GM23338 (cell line): ENCODE measurements around the gene ATXN2.

Source experiments
- CREB1 ChIP-seq: fragments of 250-450 bp; sonication (Bioruptor Pico); IDR thresholded peaks from 2 replicates; pipeline ENCODE4 v1.5.0; 2020; ENCODE audit warnings: low read depth, mild to moderate bottlenecking, moderate library complexity
- CTCF ChIP-seq, 2 experiments: fragments of 200-600 bp in 1 of 2; sonication (generic) in 1 of 2; conservative IDR thresholded peaks; 2 replicates each; pipeline versions ENCODE4 v1.5.1 to v1.6.1; 2016 to 2017; ENCODE audit warnings: antibody characterized with exemption in 2 of 2, low read depth in 2 of 2, mild to moderate bottlenecking in 2 of 2, moderate library complexity in 1 of 2

DNA sequence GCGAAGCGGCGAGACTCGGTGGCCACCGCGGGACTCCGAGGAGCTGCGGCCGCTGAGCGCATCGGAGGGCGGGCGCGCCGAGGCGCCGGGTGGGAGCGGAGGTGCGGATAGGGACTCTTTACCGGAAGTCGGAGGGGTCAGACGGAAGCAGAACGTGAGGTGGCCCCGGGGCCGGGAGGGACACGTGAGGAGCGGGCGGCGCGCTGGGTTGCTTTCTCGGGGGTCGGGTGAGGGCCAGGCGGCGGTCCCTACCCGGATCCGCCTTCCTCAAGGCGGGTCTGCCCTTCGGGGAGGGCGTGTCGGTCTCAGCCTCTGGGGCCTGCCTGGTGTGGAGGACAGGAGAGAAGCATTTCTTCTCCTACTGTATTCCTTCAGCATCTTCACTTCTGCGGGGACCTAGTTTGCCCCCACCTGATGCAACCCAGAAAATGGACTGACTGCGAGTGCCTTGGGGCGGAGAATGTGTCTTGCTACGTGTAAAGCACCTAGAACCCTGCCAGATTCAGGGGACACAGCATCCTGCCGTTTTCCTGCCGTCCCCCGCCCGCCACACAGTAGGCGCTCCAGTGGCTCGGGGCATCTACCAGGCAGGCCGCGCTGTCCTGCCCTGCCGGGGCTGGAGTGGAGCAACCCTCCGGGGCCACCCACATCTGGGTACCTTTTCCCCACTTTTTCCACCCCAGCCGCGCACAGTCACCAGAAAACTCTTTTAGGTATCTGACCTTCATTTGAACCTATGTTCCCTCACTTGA lies 514 bp upstream of the ATXN2 start:
- TF ChIP-seq CTCF (conservative IDR thresholded peaks at IDR 0.05; ENCODE audit: low read depth in 2 of 2): peak in 1 of 2 experiments; percentile 13; a peak in 1 of 4 replicates
- TF ChIP-seq CREB1 (CRISPR knock-in tag): no peak; the same call in 1 of the 2 replicates
